K562 (cell line): Measurements from ENCODE around the gene RBM28. TPM values are rescaled to one million over a fixed set of nuclear protein-coding genes. Genes with fewer than 3 reads are reported as not detected.
A peak's percentile ranks its signal among the peaks of the same experiment; 100 is the strongest.

Experiments
- ATAC-seq: fragments of 200-7000 bp; cut with Tn5 transposase; 3 replicates; pipeline ENCODE4 v1.9.1; 2020; ENCODE audit warnings: moderate library complexity
- BruUV-seq: library from RNA; stranded (reverse); fragments of 400-500 nt; replicated peaks from 2 replicates; lab custom pipeline; 2021; lab: Mats Ljungman, UMichigan
- CTCF ChIA-PET: fragments of 300-600 bp; formaldehyde crosslinking; extraction: SDS; loops from one replicate; lab custom pipeline; 2021; ENCODE audit warnings: low intra/inter-chr PET ratio; lab: Yijun Ruan, JAX
- POLR2A ChIA-PET: fragments of 300-600, 350-650 bp; sonication (Branson Sonifier 250); formaldehyde crosslinking; extraction: SDS; loops from one replicate; lab custom pipeline; 2021; ENCODE audit warnings: antibody characterized with exemption, inconsistent platforms; lab: Yijun Ruan, JAX
- DNase-seq, 4 experiments: peaks; one replicate each; pipeline versions ENCODE4 v3.0.0 to v3.0.0-alpha.2; 2011 to 2018; ENCODE audit warnings: low spot score in 3 of 4, mixed read lengths in 3 of 4; ENCODE audit errors: extremely low read depth in 1 of 4
- FAIRE-seq: peaks from 2 replicates; lab custom pipeline; 2011; peaks lifted over from hg19 to GRCh38; lab: Jason Lieb, UNC
- H2AFZ ChIP-seq: 2 replicates; pipeline ENCODE4 v1.6.0; 2011; ENCODE audit warnings: low read depth, low read length, control low read depth, inconsistent platforms
- H3K27ac ChIP-seq: fragments of 200-600 bp; 3 replicates; pipeline ENCODE4 v1.8.0; 2011; ENCODE audit warnings: low read depth, mild to moderate bottlenecking, control low read depth, inconsistent platforms, low read length, moderate library complexity, mixed read lengths; ENCODE audit errors: extremely low read depth
- H3K27me3 ChIP-seq, 2 experiments: fragments of 300-600 bp in 1 of 2; 2 replicates in 1 of 2; 3 replicates in 1 of 2; pipeline versions ENCODE4 v1.6.0 to v1.8.0; 2011; ENCODE audit warnings: inconsistent platforms in 2 of 2, low read length in 2 of 2, mild to moderate bottlenecking in 1 of 2, mixed read lengths in 1 of 2, moderate library complexity in 1 of 2; ENCODE audit not compliant: control insufficient read depth in 2 of 2, insufficient read depth in 2 of 2
- H3K36me3 ChIP-seq: fragments of 300-600 bp; 3 replicates; pipeline ENCODE4 v1.8.0; 2011; ENCODE audit warnings: mild to moderate bottlenecking, low read length, inconsistent platforms; ENCODE audit not compliant: control insufficient read depth, insufficient read depth
- H3K4me1 ChIP-seq, 2 experiments: fragments of 200-600 bp in 1 of 2; replicated peaks in 1 of 2; 2 replicates in 1 of 2; 3 replicates in 1 of 2; pipeline versions ENCODE4 v1.5.1 to v1.8.0; 2011; ENCODE audit warnings: inconsistent platforms in 2 of 2, low read length in 2 of 2, mild to moderate bottlenecking in 1 of 2, mixed read lengths in 1 of 2, moderate library complexity in 1 of 2; ENCODE audit not compliant: control insufficient read depth in 2 of 2, insufficient read depth in 2 of 2
- H3K4me2 ChIP-seq: 2 replicates; pipeline ENCODE4 v1.6.1; 2011; ENCODE audit warnings: low read length, control low read depth, inconsistent platforms, mixed read lengths; ENCODE audit not compliant: insufficient read depth
- H3K4me3 ChIP-seq: fragments of 200-600 bp; sonication (generic), shearing (Covaris generic); 2 replicates; pipeline ENCODE4 v1.5.1; 2016; ENCODE audit warnings: control low read depth, inconsistent platforms
- H3K79me2 ChIP-seq: fragments of 200-600 bp; 3 replicates; pipeline ENCODE4 v1.8.0; 2011; ENCODE audit warnings: low read length, inconsistent platforms; ENCODE audit not compliant: control insufficient read depth, insufficient read depth
- H3K9ac ChIP-seq, 2 experiments: 2 replicates each; pipeline versions ENCODE4 v1.6.0 to v1.6.1; 2011; ENCODE audit warnings: low read depth in 2 of 2, low read length in 2 of 2, control low read depth in 1 of 2, inconsistent platforms in 1 of 2, mild to moderate bottlenecking in 1 of 2, mixed read lengths in 1 of 2; ENCODE audit not compliant: insufficient read depth in 1 of 2
- H3K9me1 ChIP-seq: one replicate; pipeline ENCODE4 v1.6.0; 2011; ENCODE audit warnings: inconsistent platforms, mild to moderate bottlenecking, low read length, moderate library complexity; ENCODE audit not compliant: control insufficient read depth, insufficient read depth
- H3K9me3 ChIP-seq: replicated peaks from 2 replicates; pipeline ENCODE4 v1.5.1; 2011; ENCODE audit warnings: low read depth, low read length, inconsistent platforms; ENCODE audit not compliant: control insufficient read depth, insufficient read depth
- H4K20me1 ChIP-seq: replicated peaks from 2 replicates; pipeline ENCODE4 v1.6.1; 2011; ENCODE audit warnings: low read length, inconsistent platforms, mixed read lengths; ENCODE audit not compliant: control insufficient read depth, insufficient read depth
- FIP1L1 ChIP-seq: fragments of 200-400 bp; formaldehyde crosslinking; IDR thresholded peaks from 2 replicates; pipeline ENCODE4 v1.6.1; 2018; ENCODE audit warnings: mild to moderate bottlenecking, low read depth, low read length; ENCODE audit not compliant: poor library complexity, severe bottlenecking
- NFIC ChIP-seq: fragments of 450-650 bp; IDR thresholded peaks from 2 replicates; pipeline ENCODE4 v1.6.1; 2017; ENCODE audit warnings: mild to moderate bottlenecking, inconsistent platforms
- PREB ChIP-seq: sonication (generic); formaldehyde crosslinking; IDR thresholded peaks from 2 replicates; pipeline ENCODE4 v1.8.1; 2023; ENCODE audit warnings: mild to moderate bottlenecking, missing genetic modification reagents
- RAD21 ChIP-seq, 2 experiments: fragments of 250-450 bp in 1 of 2; fragments of 450-650 bp in 1 of 2; sonication (Bioruptor Pico) in 1 of 2; formaldehyde crosslinking in 1 of 2; IDR thresholded peaks in 1 of 2; conservative IDR thresholded peaks in 1 of 2; 2 replicates each; pipeline versions ENCODE4 v1.4.0 to v1.8.0; 2020 to 2022; ENCODE audit warnings: mild to moderate bottlenecking in 2 of 2, moderate library complexity in 1 of 2
- SRSF9 ChIP-seq: fragments of 200-400 bp; formaldehyde crosslinking; IDR thresholded peaks from 2 replicates; pipeline ENCODE4 v1.6.1; 2017; ENCODE audit warnings: low read depth, low read length, borderline replicate concordance
- ZBTB1 ChIP-seq: sonication (generic); formaldehyde crosslinking; IDR thresholded peaks from 2 replicates; pipeline ENCODE4 v1.8.1; 2023; ENCODE audit warnings: missing genetic modification reagents, low read depth, mild to moderate bottlenecking, borderline replicate concordance
- WGBS: fragments of 100-300 bp; shearing (Covaris generic); methylation state at CpG from one replicate; pipeline ENCODE4 v1.1.6; 2016; ENCODE audit warnings: low coverage, mixed read lengths; ENCODE audit not compliant: insufficient coverage; ENCODE audit errors: missing lambda C conversion rate; 5-methylcytosine and 5-hydroxymethylcytosine counted together
- in situ Hi-C: fragments of 300-500 bp; cut with MboI; formaldehyde crosslinking; loops from 4 replicates; pipeline ENCODE4 v1.15.0; 2018; ENCODE audit warnings: inconsistent platforms, mixed read lengths
- intact Hi-C: fragments of 100-400 bp; cut with micrococcal nuclease; formaldehyde crosslinking; loops from 2 replicates; pipeline ENCODE4 v1.14.2; 2022
- polyA plus RNA-seq, 8 experiments: library from polyadenylated mRNA; depleted of rRNA in 4 of 8; stranded (reverse) in 5 of 8; unstranded in 3 of 8; fragments of >200 nt; fragmentation: Nextera tagmentation in 2 of 8; fragmentation: Illumina TruSeq in 1 of 8; extraction: Ambion mirVana in 2 of 8; extraction: Trizol in 1 of 8; gene quantifications; 2 replicates each; pipeline versions ENCODE4 v1.2.1 to v1.2.3, GENCODE V29; 2011 to 2014; ENCODE audit warnings: inconsistent platforms in 1 of 8, missing spikeins in 1 of 8
- total RNA-seq, 7 experiments: library from RNA; depleted of rRNA in 6 of 7; stranded (reverse); fragments of >200 nt in 6 of 7; fragmentation: Illumina TruSeq in 2 of 7; extraction: Trizol in 2 of 7; gene quantifications; 2 replicates each; pipeline versions ENCODE4 v1.2.1 to v1.2.3, GENCODE V29; 2011 to 2021; ENCODE audit warnings: low replicate concordance in 1 of 7
- TF ChIP-seq, protein P1 (sequence below): sonication (generic); formaldehyde crosslinking; IDR thresholded peaks from 2 replicates; pipeline ENCODE4 v1.5.0; 2020; ENCODE audit warnings: missing genetic modification reagents

Gene RBM28
- total and polyA plus RNA-seq, 9 of the 15 experiments (the other 6 are each of a cell fraction or from before 2014, with no cell fraction given), result 65.8 to 213 (median 138) TPM

DNA sequence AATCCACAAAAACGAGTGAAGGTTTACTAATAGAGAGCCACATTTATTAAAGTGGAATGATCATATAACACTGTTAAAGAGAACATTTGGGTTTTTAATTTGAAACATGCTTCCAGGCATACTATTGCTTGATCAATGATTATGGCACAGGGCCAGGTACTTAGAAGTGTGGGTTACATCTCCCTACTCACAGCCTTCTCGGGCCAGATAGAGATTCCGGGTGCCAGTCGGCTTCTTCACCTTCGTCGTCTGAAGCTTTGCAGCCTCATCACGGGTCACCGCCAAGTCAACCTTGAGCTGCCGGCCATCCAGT lies 19.4 kb downstream of the RBM28 start:
- Histone ChIP-seq H3K9ac (no peak overlapping the region; a peak in 1 of 4 replicates), H3K4me1 (no peaks in the 10 kb centered on the region), H3K36me3 (peaks cover 97% of the 10 kb centered on the region), H3K9me1 (no peaks in the 10 kb centered on the region), H2AFZ (no peak overlapping the region), H3K27me3 (no peaks in the 10 kb centered on the region), H3K4me2 (no peak overlapping the region), H3K9me3 (no peaks in the 10 kb centered on the region), H3K79me2 (no peaks in the 10 kb centered on the region), H3K27ac (no peak overlapping the region), H3K4me3 (no peak overlapping the region), H4K20me1 (no peaks in the 10 kb centered on the region)
- intact Hi-C loops (loop anchor here (5.0 kb wide), 2 partner anchors 87 to 107 kb away; no protein-coding TSS in a partner anchor), in situ Hi-C loops (no loop called here)
- ChIA-PET POLR2A (interaction anchor here (0.6 to 1.3 kb wide), 3 partner anchors 10 to 1064 kb away, joined by 3 read pairs; partner anchors contain the start of gene RBM28), CTCF (no interaction called here)
- ATAC-seq, result no peak
- peak; percentile 56; the same call in 1 of the 2 replicates for TF ChIP-seq NFIC
- no peak for TF ChIP-seq FIP1L1
- no peak for FAIRE-seq
- WGBS, result 87% methylated on average over 9 of the region's 9 CpGs
- no peak for DNase-seq
- no TSS peak for BruUV-seq

DNA sequence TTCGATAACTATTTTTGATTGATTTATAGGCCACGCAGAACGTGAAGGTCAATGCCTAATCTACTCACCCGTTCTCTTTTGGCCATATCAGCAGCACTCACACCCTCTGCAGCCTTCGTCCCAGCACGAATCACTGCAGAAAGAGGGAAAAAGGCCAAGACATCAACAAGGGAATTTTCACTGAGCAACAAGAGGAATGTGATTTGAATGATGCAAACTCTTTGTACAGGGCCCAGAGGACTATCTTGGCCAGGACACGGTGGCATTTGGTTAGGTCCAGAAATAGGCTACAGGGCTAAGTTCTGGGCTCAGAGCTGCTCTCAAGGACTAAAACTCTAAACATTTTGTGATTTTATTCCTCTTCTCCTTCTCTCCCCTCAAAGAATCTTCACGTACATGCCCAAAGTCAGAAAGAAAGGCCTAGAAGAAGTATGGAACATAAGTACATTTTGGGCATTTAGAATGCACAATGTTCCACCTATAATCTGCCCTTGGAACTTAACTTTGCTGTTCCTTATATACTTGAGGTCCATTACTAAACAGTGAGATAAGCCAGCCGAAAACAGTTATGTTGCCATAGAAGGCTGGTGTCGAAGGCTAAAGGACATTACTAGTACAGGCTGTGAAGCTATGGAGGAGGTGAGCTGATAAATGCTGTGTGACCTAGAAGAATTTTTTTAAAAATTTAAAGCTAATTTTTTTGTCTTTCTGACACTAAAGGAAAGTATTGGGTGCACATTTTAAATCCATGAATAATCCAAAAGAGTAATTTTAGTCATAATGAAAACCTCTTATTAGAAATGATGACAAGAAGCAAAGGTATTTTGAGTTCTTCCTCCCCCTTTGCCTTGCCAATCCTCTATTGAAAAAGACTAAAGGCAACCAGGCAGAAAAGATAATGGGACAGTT lies 20.0 kb downstream of the RBM28 start:
- TSS peak; percentile 3 for BruUV-seq
- Histone ChIP-seq H3K36me3 (peaks cover 99% of the 10 kb centered on the region), H3K4me2 (no peak overlapping the region), H3K27ac (no peak overlapping the region), H3K4me3 (no peak overlapping the region), H3K9me1 (no peaks in the 10 kb centered on the region), H3K4me1 (no peaks in the 10 kb centered on the region), H3K79me2 (no peaks in the 10 kb centered on the region), H3K27me3 (no peaks in the 10 kb centered on the region), H2AFZ (no peak overlapping the region), H4K20me1 (no peaks in the 10 kb centered on the region), H3K9me3 (no peaks in the 10 kb centered on the region), H3K9ac (no peak overlapping the region)
- no peak for FAIRE-seq
- no peak for ATAC-seq
- WGBS, result 63% methylated on average over 10 of the region's 10 CpGs
- no peak for TF ChIP-seq SRSF9
- no peak for TF ChIP-seq RAD21 (CRISPR knock-in tag; conservative IDR thresholded peaks at IDR 0.05 in 1 of 2, IDR thresholded peaks at IDR 0.05 in 1 of 2)
- TF ChIP-seq PREB (CRISPR knock-in tag), result 0 out of 2 replicates have a peak, but pooled peaks have one; percentile 67
- TF ChIP-seq, protein P1, sequence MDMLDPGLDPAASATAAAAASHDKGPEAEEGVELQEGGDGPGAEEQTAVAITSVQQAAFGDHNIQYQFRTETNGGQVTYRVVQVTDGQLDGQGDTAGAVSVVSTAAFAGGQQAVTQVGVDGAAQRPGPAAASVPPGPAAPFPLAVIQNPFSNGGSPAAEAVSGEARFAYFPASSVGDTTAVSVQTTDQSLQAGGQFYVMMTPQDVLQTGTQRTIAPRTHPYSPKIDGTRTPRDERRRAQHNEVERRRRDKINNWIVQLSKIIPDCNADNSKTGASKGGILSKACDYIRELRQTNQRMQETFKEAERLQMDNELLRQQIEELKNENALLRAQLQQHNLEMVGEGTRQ (CRISPR knock-in tag), result no peak
- TF ChIP-seq ZBTB1, result no peak
- intact Hi-C loops (loop anchor here (5.0 kb wide), 2 partner anchors 86 to 106 kb away; no protein-coding TSS in a partner anchor), in situ Hi-C loops (no loop called here)
- ChIA-PET CTCF (no interaction called here), POLR2A (interaction anchor here (0.6 to 1.1 kb wide), 2 partner anchors 20 to 138 kb away, joined by 3 read pairs; partner anchors contain the start of gene RBM28)
- no peak for DNase-seq
